Testis (tissue), 3 donors: ENCODE results near the gene MAFB. TPM values are rescaled to one million over a fixed set of nuclear protein-coding genes. Genes with fewer than 3 reads are reported as not detected.

Experiments
- DNase-seq: peaks from one replicate; pipeline ENCODE4 v3.0.0-alpha.2; 2019
- H3K27ac ChIP-seq, 2 donors: fragments of 200-600 bp; sonication (generic); one replicate each; pipeline ENCODE4 v1.5.1; 2019
- H3K27me3 ChIP-seq: fragments of 200-600 bp; sonication (generic); one replicate; pipeline ENCODE4 v1.5.1; 2019
- H3K36me3 ChIP-seq: fragments of 200-600 bp; sonication (generic); one replicate; pipeline ENCODE4 v1.5.1; 2017; ENCODE audit warnings: low read depth; ENCODE audit errors: missing control alignments
- H3K4me1 ChIP-seq: fragments of 200-600 bp; sonication (generic); one replicate; pipeline ENCODE4 v1.5.1; 2019
- H3K4me3 ChIP-seq, 2 donors: fragments of 200-600 bp; sonication (generic); one replicate each; pipeline ENCODE4 v1.5.1; 2017 to 2019
- H3K9me3 ChIP-seq: fragments of 200-600 bp; sonication (generic); one replicate; pipeline ENCODE4 v1.5.1; 2017
- CTCF ChIP-seq, 3 experiments: fragments of 450-650 bp in 2 of 3; fragments of 200-600 bp in 1 of 3; sonication (generic) in 1 of 3; IDR thresholded peaks; one replicate each; pipeline ENCODE4 v1.5.1; 2016 to 2019; ENCODE audit warnings: antibody characterized with exemption in 3 of 3, mild to moderate bottlenecking in 2 of 3, moderate library complexity in 1 of 3
- POLR2A ChIP-seq: fragments of 450-650 bp; IDR thresholded peaks from one replicate; pipeline ENCODE4 v1.6.1; 2017; ENCODE audit warnings: antibody characterized with exemption, mild to moderate bottlenecking, moderate library complexity
- WGBS, 2 donors: methylation state at CpG; one replicate each; pipeline ENCODE4 v1.1.5; 2018; 5-methylcytosine and 5-hydroxymethylcytosine counted together
- intact Hi-C: fragments of 100-400 bp; cut with DNase I; formaldehyde crosslinking; loops from one replicate; pipeline ENCODE4 v1.15.1; 2023; ENCODE audit warnings: low total_unique reads
- polyA plus RNA-seq: library from polyadenylated mRNA; stranded (reverse); fragments of 350-450 nt; fragmentation: Illumina TruSeq; extraction: RNeasy Lipid Tissue Mini Kit (QIAGEN cat#74804); gene quantifications from one replicate; pipeline ENCODE4 v1.2.3, GENCODE V29; 2014; ENCODE audit warnings: low read depth, low replicate concordance; ENCODE audit not compliant: insufficient read depth
- total RNA-seq, 2 donors: library from RNA; depleted of rRNA; stranded (reverse); fragments of >200 nt; gene quantifications; one replicate each; pipeline ENCODE4 v1.2.3, GENCODE V29; 2016

MAFB gene
- total and polyA plus RNA-seq, 3 donors from 2014 or later = 9.3 to 17.7 (median 11.6) TPM

- no peaks in the 10 kb centered on the region for H3K9me3 ChIP-seq
- H3K4me3 ChIP-seq = peak overlapping the region; percentile 31 to 46
- H3K27me3 ChIP-seq = no peaks in the 10 kb centered on the region
- no peaks in the 10 kb centered on the region for H3K36me3 ChIP-seq
- no peak for DNase-seq
- 39 to 84% methylated on average over 6 to 55 of the region's 58 CpGs for WGBS, 2 donors
- no peak for TF ChIP-seq CTCF (IDR thresholded peaks at IDR 0.05)
- TF ChIP-seq POLR2A = no peak
- intact Hi-C loops = no loop called here
- peak overlapping the region in 1 of 2 donors; percentile 9 for H3K27ac ChIP-seq
- H3K4me1 ChIP-seq = peaks cover 4% of the 10 kb centered on the region
Observed at GRCh38 chr20:40683221-40683893, 5.7 kb downstream of the MAFB start.

- H3K9me3 ChIP-seq = no peaks in the 10 kb centered on the region
- H3K4me3 ChIP-seq = peak overlapping the region; percentile 31 to 46
- no peak for TF ChIP-seq POLR2A
- no peak for TF ChIP-seq CTCF (IDR thresholded peaks at IDR 0.05)
- intact Hi-C loops = no loop called here
- no peaks in the 10 kb centered on the region for H3K27me3 ChIP-seq
- 39 to 49% methylated on average over 13 to 30 of the region's 30 CpGs for WGBS, 2 donors
- no peaks in the 10 kb centered on the region for H3K36me3 ChIP-seq
- no peak for DNase-seq
- peaks cover 4% of the 10 kb centered on the region for H3K4me1 ChIP-seq
- no peak overlapping the region for H3K27ac ChIP-seq
Observed at GRCh38 chr20:40682104-40682981, 6.7 kb downstream of the MAFB start.

DNA sequence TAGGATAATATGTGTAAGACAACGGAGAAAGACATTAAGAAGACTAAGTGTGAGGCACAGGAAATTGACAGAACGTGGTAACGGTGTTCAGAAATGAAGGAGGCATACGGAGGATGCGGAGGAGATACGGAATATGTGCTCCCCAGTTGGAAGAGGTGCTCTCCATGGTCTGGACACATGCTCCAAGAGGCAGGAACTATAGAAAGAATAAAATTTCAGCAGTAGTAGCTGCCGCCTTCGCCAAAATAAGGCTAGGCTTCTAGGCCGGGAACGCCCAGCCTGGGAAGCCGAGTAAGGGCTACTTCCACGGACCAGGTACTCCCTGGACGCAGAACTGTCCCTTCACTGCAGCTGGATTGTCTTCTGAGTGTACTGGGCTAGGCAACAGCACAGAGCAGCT is 7.4 kb downstream of the MAFB start:
- intact Hi-C loops = no loop called here
- DNase-seq = no peak
- peaks cover 4% of the 10 kb centered on the region for H3K4me1 ChIP-seq
- H3K27me3 ChIP-seq = no peaks in the 10 kb centered on the region
- H3K36me3 ChIP-seq = no peaks in the 10 kb centered on the region
- no peak overlapping the region for H3K27ac ChIP-seq
- no peak overlapping the region for H3K4me3 ChIP-seq
- TF ChIP-seq CTCF (IDR thresholded peaks at IDR 0.05) (no peak), POLR2A (no peak)
- WGBS, 2 donors = 56 to 72% methylated on average over 13 of the region's 13 CpGs
- no peaks in the 10 kb centered on the region for H3K9me3 ChIP-seq

- Histone ChIP-seq H3K36me3 (no peaks in the 10 kb centered on the region), H3K27me3 (no peaks in the 10 kb centered on the region), H3K4me3 (no peak overlapping the region), H3K27ac (no peak overlapping the region), H3K9me3 (no peaks in the 10 kb centered on the region), H3K4me1 (peaks cover 7% of the 10 kb centered on the region)
- no peak for DNase-seq
- WGBS, 2 donors = 82 to 83% methylated on average over 1 of the region's 1 CpG
- intact Hi-C loops = no loop called here
- no peak for TF ChIP-seq CTCF (IDR thresholded peaks at IDR 0.05)
- TF ChIP-seq POLR2A = no peak
Observed at GRCh38 chr20:40681165-40681564, 7.9 kb downstream of the MAFB start.
